Small intestine (tissue), 7 donors: ENCODE measurements around the gene DNMT3A. TPM values are rescaled to one million over a fixed set of nuclear protein-coding genes. Genes with fewer than 3 reads are reported as not detected.
A peak's percentile ranks its signal among the peaks of the same experiment; 100 is the strongest.
"Not testable (repeated sequence)": the region's sequence is repeated elsewhere in the genome, so short reads cannot be mapped to it uniquely, and the experiment has no call there.

Experiments
- DNase-seq, 2 donors: peaks; one replicate each; pipeline versions ENCODE4 v3.0.0 to v3.0.0-alpha.2; 2013
- FAIRE-seq: peaks from 2 replicates; lab custom pipeline; 2012; peaks lifted over from hg19 to GRCh38; lab: Jason Lieb, UNC
- H3K27ac ChIP-seq, 3 donors: one replicate each; pipeline ENCODE4 v1.5.1; 2013; ENCODE audit warnings: low read length in 2 of 3, mild to moderate bottlenecking in 2 of 3, control low read depth in 1 of 3, inconsistent platforms in 1 of 3, low read depth in 1 of 3, moderate library complexity in 1 of 3
- H3K27me3 ChIP-seq, 3 donors: one replicate each; pipeline ENCODE4 v1.6.1; 2013; ENCODE audit warnings: low read length in 3 of 3, inconsistent platforms in 1 of 3; ENCODE audit not compliant: control insufficient read depth in 3 of 3, insufficient read depth in 3 of 3
- H3K36me3 ChIP-seq, 3 donors: one replicate each; pipeline ENCODE4 v1.6.1; 2013; ENCODE audit warnings: low read length in 3 of 3, inconsistent platforms in 1 of 3, low read depth in 1 of 3, mild to moderate bottlenecking in 1 of 3, moderate library complexity in 1 of 3; ENCODE audit not compliant: control insufficient read depth in 3 of 3, insufficient read depth in 2 of 3
- H3K4me1 ChIP-seq, 3 donors: one replicate each; pipeline ENCODE4 v1.6.1; 2013; ENCODE audit warnings: low read length in 2 of 3, inconsistent platforms in 1 of 3, low read depth in 1 of 3, mild to moderate bottlenecking in 1 of 3, moderate library complexity in 1 of 3; ENCODE audit not compliant: control insufficient read depth in 3 of 3, insufficient read depth in 2 of 3
- H3K4me3 ChIP-seq, 3 donors: one replicate each; pipeline ENCODE4 v1.5.1; 2013; ENCODE audit warnings: low read length in 3 of 3, control low read depth in 1 of 3, inconsistent platforms in 1 of 3, low read depth in 1 of 3, mild to moderate bottlenecking in 1 of 3, moderate library complexity in 1 of 3
- H3K9me3 ChIP-seq, 2 donors: one replicate each; pipeline ENCODE4 v1.6.1; 2013; ENCODE audit warnings: low read depth in 1 of 2, low read length in 1 of 2; ENCODE audit not compliant: control insufficient read depth in 2 of 2, insufficient read depth in 1 of 2
- WGBS, 3 donors: extraction: QIAGEN DNeasy Blood & Tissue Kit; methylation state at CpG; one replicate each; pipeline ENCODE4 v1.1.7; 2013; 5-methylcytosine and 5-hydroxymethylcytosine counted together
- polyA plus RNA-seq, 4 donors: library from polyadenylated mRNA; stranded (reverse) in 3 of 4; unstranded in 1 of 4; fragments of 200-250 nt in 3 of 4; fragments of 120-200 nt in 1 of 4; gene quantifications; one replicate each; pipeline versions ENCODE4 v1.2.1 to v1.2.3, GENCODE V29; 2013
- donor health status: healthy with polysubstance abuse.
- donor health status: control.
- donor health status: control.
- donor health status: Bipolar disorder and iron deficiency.
- donor health status: healthy.

Gene DNMT3A
- polyA plus RNA-seq, 4 donors, result 3.4 to 51.2 (median 9.7) TPM

GRCh38 chr2:25274868-25275574, 66.7 kb downstream of the DNMT3A start:
- Histone ChIP-seq H3K4me3 (no peak overlapping the region), H3K27me3 (no peaks in the 10 kb centered on the region), H3K9me3 (no peaks in the 10 kb centered on the region), H3K27ac (peak overlapping the region in 1 of 3 donors; percentile 77), H3K4me1 (peaks cover 0 to 13% (median 3%) of the 10 kb centered on the region in 3 donors), H3K36me3 (peaks cover 0 to 73% (median 0%) of the 10 kb centered on the region in 3 donors)
- WGBS, 3 donors, result 67 to 91% (median 81%) methylated on average over 23 to 27 of the region's 27 CpGs
- DNase-seq (no peak), FAIRE-seq (no peak)

DNA sequence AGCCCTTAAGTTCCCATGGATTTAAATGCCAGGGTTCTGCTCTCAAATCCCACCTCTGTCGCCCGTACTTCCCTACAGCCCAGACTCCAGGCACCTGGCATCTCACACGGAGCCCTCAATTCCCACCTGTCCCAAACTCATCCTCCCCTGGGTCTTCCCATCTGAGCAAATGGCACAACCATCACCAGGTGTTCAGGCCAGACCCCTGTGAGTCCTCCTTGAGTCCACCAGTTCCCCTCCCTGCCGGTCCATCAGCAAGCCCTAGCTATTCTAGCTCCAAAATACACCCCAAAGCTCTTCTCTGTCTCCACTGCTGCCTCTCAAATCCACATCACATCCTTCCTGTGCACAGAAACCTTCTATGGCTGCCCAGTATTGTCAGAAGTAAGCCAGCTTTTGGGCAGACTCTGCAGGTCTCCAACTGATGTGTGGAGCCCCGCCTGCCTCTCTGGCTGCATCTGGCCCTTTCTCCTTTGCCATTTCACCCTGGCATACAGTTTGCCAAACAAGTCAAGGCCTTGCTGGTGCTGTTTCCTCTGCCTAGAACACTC, 67.7 kb downstream of the DNMT3A start:
- Histone ChIP-seq H3K36me3 (peaks cover 0 to 72% (median 0%) of the 10 kb centered on the region in 3 donors), H3K4me1 (peaks cover 0 to 13% (median 3%) of the 10 kb centered on the region in 3 donors), H3K9me3 (no peaks in the 10 kb centered on the region), H3K27me3 (no peaks in the 10 kb centered on the region), H3K4me3 (no peak overlapping the region), H3K27ac (peak overlapping the region in 1 of 3 donors; percentile 83)
- WGBS, 3 donors, result 89 to 95% (median 93%) methylated on average over 5 of the region's 5 CpGs
- FAIRE-seq (no peak), DNase-seq (no peak)

DNA sequence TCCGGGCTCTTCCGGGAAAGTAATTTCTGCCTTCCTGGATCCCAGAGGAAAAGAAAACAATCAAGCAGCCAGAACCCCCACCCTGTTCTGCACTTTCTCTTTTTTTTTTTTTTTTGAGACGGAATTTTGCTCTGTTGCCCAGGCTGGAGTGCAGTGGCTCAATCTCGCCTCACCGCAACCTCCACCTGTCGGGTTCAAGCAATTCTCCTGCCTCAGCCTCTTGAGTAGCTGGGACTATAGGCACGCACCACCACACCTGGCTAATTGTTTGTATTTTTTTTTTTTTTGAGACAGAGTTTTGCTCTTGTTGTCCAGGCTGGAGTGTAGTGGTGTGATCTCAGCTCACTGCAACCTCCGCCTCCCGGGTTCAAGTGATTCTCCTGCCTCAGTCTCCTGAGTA, 69.0 kb downstream of the DNMT3A start:
- not testable (repeated sequence) for H3K9me3 ChIP-seq, DNase-seq, H3K27me3 ChIP-seq, H3K4me3 ChIP-seq, FAIRE-seq, H3K4me1 ChIP-seq, H3K27ac ChIP-seq
- H3K36me3 ChIP-seq, result peaks cover 0 to 78% (median 0%) of the 10 kb centered on the region in 3 donors
- WGBS, 3 donors, result 82 to 94% (median 89%) methylated on average over 7 to 9 of the region's 9 CpGs

DNA sequence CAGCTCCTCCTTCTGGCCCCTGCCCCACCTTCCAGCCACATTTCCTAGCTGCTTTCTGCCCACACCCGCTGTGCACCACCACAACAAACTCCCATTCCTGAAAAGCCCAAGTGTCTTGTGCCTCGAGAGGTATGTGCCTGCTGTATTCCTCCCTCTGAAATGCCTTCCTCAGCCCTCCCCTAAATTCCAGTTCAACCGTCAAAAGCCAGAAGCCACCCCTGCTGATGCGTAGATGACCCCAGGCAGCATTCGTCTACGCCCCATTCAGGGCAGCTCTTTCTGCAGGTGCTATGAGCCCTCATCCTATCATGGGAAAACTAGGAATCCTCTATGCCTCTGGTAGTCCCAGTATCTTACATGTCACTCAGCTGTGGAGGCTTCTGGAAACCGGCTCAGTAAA, 71.7 kb downstream of the DNMT3A start:
- H3K4me3 ChIP-seq, result no peak overlapping the region
- 80 to 85% (median 80%) methylated on average over 7 of the region's 7 CpGs for WGBS, 3 donors
- no peaks in the 10 kb centered on the region for H3K9me3 ChIP-seq
- no peak for DNase-seq
- H3K27ac ChIP-seq, result no peak overlapping the region
- no peak for FAIRE-seq
- H3K4me1 ChIP-seq, result peaks cover 0 to 3% (median 0%) of the 10 kb centered on the region in 3 donors
- H3K36me3 ChIP-seq, result peaks cover 0 to 76% (median 0%) of the 10 kb centered on the region in 3 donors
- H3K27me3 ChIP-seq, result no peaks in the 10 kb centered on the region

DNA sequence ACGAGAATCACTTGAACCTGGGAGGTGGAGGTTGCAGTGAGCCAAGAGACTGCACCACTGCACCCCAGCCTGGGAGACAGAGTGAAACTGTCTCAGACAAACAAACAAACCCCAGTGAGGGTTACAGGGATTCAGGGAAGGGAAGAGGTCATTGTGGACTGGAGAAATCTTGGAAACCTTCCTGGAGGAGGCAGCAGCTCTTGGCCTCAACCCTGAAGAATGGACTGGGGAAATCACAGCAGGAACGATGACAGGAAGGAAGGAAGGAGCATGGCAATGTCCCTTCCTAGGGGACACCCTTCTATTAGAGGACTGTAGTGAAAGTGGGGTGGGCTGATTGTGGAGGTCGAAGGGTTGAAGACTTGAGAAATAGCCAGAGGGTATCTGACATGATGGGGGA, 72.5 kb downstream of the DNMT3A start:
- no peak for DNase-seq
- no peak overlapping the region for H3K4me3 ChIP-seq
- WGBS, 3 donors, result 87 to 91% (median 89%) methylated on average over 3 of the region's 3 CpGs
- peaks cover 0 to 3% (median 0%) of the 10 kb centered on the region in 3 donors for H3K4me1 ChIP-seq
- FAIRE-seq, result no peak
- peaks cover 0 to 70% (median 0%) of the 10 kb centered on the region in 3 donors for H3K36me3 ChIP-seq
- H3K27ac ChIP-seq, result no peak overlapping the region
- H3K9me3 ChIP-seq, result no peaks in the 10 kb centered on the region
- H3K27me3 ChIP-seq, result no peaks in the 10 kb centered on the region

DNA sequence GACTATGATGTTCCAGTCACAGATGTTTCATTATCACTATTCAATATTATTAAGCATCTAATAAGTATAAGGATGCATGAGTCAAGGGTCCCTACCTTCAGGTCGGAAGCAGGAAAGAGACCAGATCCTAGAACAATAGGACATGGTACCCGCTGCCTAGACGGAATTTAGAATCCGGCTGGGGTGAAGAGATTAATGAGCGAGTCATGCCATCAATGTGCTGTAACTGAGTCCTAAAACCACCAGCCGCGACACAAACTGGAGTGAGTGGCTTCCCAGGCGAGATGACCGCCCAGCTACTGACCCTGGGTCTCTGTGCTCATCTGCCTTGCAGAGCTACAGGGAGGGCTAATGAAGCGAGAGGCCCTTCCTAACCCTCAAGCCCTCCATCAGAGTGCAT, 73.6 kb downstream of the DNMT3A start:
- WGBS, 3 donors, result 91 to 96% (median 94%) methylated on average over 10 of the region's 10 CpGs
- Histone ChIP-seq H3K27me3 (no peaks in the 10 kb centered on the region), H3K4me3 (no peak overlapping the region), H3K9me3 (no peaks in the 10 kb centered on the region), H3K36me3 (peaks cover 0 to 67% (median 0%) of the 10 kb centered on the region in 3 donors), H3K4me1 (no peaks in the 10 kb centered on the region), H3K27ac (no peak overlapping the region)
- no peak for DNase-seq
- no peak for FAIRE-seq

DNA sequence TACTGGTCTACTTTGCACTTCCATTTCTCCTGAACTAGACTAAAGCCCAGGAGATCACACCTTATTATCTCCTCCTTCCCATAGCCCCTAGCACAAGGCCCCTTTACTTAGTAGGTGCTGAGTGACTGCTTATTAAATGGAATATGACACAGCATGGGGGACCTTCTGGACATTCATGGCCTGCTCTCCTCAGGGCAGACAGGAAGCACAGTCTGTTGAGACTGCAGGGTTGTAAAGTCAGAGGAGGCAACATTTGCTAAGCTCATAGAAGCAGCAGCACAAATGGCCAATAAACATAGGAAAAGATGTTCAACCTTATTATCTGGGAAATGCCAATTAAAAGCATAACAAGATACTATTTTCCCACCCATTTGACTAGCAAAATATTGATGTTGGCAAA, 75.3 kb downstream of the DNMT3A start:
- H3K9me3 ChIP-seq, result no peaks in the 10 kb centered on the region
- FAIRE-seq, result no peak
- peaks cover 0 to 70% (median 0%) of the 10 kb centered on the region in 3 donors for H3K36me3 ChIP-seq
- no peak overlapping the region for H3K27ac ChIP-seq
- DNase-seq, result no peak
- H3K4me1 ChIP-seq, result no peaks in the 10 kb centered on the region
- no peaks in the 10 kb centered on the region for H3K27me3 ChIP-seq
- H3K4me3 ChIP-seq, result no peak overlapping the region

GRCh38 chr2:25265802-25266201, 75.9 kb downstream of the DNMT3A start:
- H3K4me3 ChIP-seq, result no peak overlapping the region
- no peak overlapping the region for H3K27ac ChIP-seq
- H3K4me1 ChIP-seq, result no peaks in the 10 kb centered on the region
- WGBS, 3 donors, result 92 to 100% (median 97%) methylated on average over 2 of the region's 2 CpGs
- DNase-seq (no peak), FAIRE-seq (no peak)
- no peaks in the 10 kb centered on the region for H3K9me3 ChIP-seq
- H3K27me3 ChIP-seq, result no peaks in the 10 kb centered on the region
- H3K36me3 ChIP-seq, result peaks cover 0 to 66% (median 0%) of the 10 kb centered on the region in 3 donors
